HG03378 (cell line): Measurements from ENCODE around the gene MAST3.

Source experiments
- ATAC-seq: cut with Tn5 transposase; IDR thresholded peaks from one replicate; pipeline ENCODE4 v1.9.1; 2021; ENCODE audit warnings: mild to moderate bottlenecking, moderate library complexity; ENCODE audit not compliant: unreplicated experiment

Gene MAST3

GRCh38 chr19:18174983-18175382, 77.4 kb downstream of the MAST3 start:
- no peak for ATAC-seq

GRCh38 chr19:18176367-18177310, 79.1 kb downstream of the MAST3 start:
- no peak for ATAC-seq

GRCh38 chr19:18179957-18180356, 82.4 kb downstream of the MAST3 start:
- no peak for ATAC-seq

GRCh38 chr19:18183529-18183928, 86.0 kb downstream of the MAST3 start:
- ATAC-seq: no peak

GRCh38 chr19:18185538-18185937, 88.0 kb downstream of the MAST3 start:
- no peak for ATAC-seq

GRCh38 chr19:18190278-18190677, 92.7 kb downstream of the MAST3 start:
- ATAC-seq: no peak

- no peak for ATAC-seq
These were observed 94.1 kb downstream of the MAST3 start for GRCh38 chr19:18191640-18192062.

GRCh38 chr19:18192673-18193387, 95.3 kb downstream of the MAST3 start, which contains the start of gene MPV17L2:
Gene MPV17L2, plus strand, starts transcription at chr19:18193218. Its CDS starts 64 bp downstream, at chr19:18193282.
- peak; percentile 78 for ATAC-seq

GRCh38 chr19:18193388-18194180, 96.0 kb downstream of the MAST3 start:
- ATAC-seq: no peak

GRCh38 chr19:18194181-18194530, 96.6 kb downstream of the MAST3 start:
- ATAC-seq: no peak

- no peak for ATAC-seq
These were observed 97.1 kb downstream of the MAST3 start for GRCh38 chr19:18194554-18195238.

- ATAC-seq: no peak
These were observed 98.9 kb downstream of the MAST3 start for GRCh38 chr19:18196511-18196845.

GRCh38 chr19:18197306-18197705, 99.7 kb downstream of the MAST3 start:
- no peak for ATAC-seq

GRCh38 chr19:18197941-18198340, 100.4 kb downstream of the MAST3 start:
- no peak for ATAC-seq

- ATAC-seq: no peak
These were observed 100.8 kb downstream of the MAST3 start for GRCh38 chr19:18198374-18198773.
